DMS153 treated with DMSO at 0.1 percent for 48 hours (cell line): ENCODE data around the gene CNIH3.
"Not testable (repeated sequence)": the region's sequence is repeated elsewhere in the genome, so short reads cannot be mapped to it uniquely, and the experiment has no call there.

Experiments
- DNase-seq: peaks from one replicate; lab custom pipeline; 2025; ENCODE audit not compliant: unreplicated experiment; lab: John Stamatoyannopoulos, UW

The CNIH3 gene

DNA sequence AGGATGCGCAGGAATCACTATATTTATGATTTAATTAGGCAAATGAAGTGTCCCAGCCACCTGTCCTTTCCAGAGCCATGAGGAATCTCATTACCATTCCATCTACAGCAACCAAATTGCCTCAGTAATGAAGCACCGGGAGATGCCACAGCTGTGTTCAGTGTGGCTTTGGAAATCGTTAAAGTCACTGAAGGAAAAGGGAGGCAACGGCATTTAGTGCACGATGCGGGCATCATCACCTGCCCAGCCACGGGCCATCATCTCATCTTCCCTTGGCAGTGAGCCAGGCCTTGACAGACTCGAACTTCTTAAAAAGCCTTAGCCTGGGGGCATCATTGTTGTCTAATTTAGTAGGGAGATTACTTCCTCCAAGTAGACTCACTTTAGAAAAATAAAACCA is 67.8 kb downstream of the CNIH3 start:
- DNase-seq: no peak

DNA sequence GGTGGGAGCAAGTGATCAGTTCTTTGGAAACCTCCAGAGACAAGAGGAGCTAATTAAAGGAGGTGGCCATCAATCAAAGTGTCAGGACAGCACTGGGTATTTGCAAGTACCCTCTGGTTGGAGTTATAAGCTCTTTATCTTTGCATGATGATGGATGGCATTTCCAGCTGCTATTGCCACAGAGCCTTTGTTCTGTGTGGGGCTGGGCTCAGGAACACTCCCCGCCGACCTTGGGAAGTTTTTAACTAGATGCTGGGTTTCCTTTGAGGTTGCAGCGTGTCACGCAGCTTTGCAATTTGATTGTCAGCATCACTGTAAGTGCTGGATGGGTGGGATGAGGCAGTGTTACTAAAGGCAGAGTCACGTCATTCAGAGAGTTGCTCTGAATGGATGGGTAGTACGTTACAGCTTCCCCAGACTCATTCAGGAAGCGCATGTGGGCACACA is 68.9 kb downstream of the CNIH3 start:
- DNase-seq: no peak

DNA sequence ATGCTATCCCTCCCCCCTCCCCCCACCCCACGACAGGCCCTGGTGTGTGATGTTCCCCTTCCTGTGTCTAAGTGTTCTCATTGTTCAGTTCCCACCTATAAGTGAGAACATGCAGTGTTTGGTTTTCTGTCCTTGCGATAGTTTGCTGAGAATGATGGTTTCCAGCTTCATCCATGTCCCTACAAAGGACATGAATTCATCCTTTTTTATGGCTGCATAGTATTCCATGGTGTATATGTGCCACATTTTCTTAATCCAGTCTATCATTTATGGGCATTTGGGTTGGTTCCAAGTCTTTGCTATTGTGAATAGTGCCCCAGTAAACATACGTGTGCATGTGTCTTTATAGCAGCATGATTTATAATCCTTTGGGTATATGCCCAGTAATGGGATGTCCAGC is 70.0 kb downstream of the CNIH3 start:
- DNase-seq: not testable (repeated sequence)

DNA sequence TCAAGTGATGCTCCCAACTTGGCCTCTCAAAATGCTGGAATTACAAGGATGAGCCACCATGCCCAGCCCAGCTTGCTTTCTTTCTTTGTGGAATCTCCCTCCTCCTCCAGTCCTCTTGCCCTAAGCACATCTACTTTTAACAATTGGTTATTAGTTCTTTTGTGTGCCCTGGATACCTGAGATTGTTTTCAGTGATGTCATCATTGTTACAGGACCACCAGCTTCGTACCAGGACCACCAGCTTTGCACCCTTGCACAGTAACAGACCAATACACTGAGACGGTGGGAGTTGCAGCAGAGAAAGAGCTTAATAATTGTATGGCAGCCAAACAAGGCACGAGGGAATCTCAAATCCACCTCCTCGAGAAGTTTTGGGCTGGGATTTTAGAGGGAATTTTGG is 71.3 kb downstream of the CNIH3 start:
- DNase-seq: no peak

DNA sequence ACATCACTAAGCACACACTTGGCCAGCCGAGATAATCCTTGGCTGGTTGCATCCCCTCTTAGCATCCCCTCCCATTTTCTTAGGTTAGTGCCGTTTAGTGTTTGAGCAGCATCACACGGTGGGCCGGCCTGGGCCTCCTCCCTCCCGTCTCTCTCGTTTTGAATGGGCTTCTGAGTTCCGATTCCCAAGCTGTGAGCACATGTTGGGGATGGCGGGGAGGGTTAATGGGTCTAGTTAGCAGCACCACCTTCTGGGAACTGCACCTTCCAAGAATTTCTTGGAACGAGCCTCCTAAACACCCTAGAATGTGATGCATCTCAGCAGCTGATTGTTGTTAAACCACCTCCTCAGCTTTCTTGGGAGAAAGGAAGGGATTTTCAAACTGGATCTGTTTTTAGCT is 73.3 kb downstream of the CNIH3 start:
- no peak for DNase-seq

DNA sequence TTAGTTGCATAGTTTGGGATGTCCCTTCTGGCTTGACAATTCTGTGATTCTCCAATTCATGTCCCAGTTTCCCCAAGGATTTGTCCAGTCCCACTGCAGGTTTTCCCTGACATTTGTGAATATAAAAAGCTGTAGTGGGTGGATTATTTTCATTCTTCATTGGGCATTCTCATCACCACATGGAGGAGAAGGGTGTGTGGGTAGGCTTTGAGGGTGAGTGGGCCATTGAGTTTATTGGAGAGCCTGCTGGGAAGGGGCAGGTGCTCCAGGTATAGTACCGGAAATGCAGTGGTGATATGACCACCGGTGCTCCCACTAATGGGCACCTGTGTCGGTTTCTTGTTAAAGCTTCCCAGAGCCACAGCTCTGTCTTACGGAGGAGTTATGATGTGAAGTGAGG is 74.5 kb downstream of the CNIH3 start:
- no peak for DNase-seq

DNA sequence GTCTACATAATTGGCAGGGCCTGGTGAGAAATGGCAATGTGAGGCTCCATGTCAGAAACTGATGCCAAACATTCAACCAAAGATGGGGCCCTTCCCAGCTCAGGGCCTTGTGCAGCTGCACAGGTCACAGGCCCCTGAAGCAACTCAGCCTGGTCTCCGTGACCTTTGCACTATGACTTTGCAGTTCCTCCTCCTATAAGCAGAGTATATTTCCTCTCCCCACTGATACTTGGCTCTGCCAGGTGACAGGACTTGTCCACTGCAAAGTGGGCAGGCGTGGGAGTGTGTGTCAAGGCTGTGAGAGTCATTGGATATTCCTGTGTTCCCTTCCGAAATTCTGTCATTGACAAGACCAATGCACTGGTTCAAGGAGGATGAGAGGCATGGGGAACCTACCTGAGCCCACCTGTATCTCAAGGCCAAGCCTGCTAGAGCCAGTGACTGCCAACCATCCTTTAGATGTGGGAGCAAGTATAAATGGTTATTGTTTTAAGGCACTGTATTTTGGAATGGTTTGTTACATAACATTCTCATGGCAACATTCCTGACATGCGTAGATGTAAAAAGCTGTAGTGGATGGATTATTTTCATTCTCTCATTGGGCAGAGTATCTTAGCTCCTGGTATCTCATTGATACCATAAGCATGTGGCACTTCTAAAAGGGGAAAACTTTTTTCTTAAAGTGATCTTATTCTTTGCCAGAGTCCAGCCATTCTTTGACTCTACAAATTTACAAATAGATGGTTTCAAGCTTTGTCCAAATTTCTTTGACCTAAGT is 75.2 kb downstream of the CNIH3 start:
- no peak for DNase-seq

DNA sequence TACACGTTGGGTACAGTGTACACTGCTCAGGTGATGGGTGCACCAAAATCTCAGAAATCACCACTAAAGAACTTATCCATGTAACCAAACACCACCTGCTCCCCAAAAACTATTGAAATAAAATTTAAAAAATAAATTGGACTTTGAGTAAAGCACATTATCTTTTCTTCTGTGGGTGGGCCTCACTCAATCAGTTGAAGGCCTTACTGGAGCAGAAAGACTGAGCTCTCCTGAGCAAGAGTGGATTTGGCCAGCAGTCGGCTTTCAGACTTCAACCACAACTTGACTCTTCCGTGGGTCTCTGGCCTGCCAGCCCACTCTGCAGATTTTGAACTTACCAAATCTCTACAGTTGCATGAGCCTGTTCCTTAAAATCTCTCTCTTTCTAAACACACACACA is 78.9 kb downstream of the CNIH3 start:
- DNase-seq: no peak

DNA sequence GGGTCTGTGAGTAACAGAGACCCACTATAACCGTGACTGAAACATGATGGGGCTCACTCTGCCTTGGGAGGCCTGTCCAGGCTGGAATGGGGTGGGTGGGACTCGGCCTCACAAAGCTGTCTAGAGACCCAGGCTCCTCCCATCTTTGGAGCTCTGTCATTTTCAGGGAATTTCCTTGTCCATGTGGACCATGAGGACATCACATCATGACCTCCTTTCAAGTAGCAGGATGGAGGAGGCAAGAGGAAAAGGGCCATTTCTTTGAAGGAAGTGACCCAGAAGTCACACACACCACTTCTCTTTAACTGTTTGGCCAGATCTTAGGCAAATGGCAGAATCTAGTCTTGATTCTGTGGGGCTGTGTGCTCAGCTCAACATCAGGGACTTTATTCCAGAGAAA is 79.9 kb downstream of the CNIH3 start:
- DNase-seq: no peak

DNA sequence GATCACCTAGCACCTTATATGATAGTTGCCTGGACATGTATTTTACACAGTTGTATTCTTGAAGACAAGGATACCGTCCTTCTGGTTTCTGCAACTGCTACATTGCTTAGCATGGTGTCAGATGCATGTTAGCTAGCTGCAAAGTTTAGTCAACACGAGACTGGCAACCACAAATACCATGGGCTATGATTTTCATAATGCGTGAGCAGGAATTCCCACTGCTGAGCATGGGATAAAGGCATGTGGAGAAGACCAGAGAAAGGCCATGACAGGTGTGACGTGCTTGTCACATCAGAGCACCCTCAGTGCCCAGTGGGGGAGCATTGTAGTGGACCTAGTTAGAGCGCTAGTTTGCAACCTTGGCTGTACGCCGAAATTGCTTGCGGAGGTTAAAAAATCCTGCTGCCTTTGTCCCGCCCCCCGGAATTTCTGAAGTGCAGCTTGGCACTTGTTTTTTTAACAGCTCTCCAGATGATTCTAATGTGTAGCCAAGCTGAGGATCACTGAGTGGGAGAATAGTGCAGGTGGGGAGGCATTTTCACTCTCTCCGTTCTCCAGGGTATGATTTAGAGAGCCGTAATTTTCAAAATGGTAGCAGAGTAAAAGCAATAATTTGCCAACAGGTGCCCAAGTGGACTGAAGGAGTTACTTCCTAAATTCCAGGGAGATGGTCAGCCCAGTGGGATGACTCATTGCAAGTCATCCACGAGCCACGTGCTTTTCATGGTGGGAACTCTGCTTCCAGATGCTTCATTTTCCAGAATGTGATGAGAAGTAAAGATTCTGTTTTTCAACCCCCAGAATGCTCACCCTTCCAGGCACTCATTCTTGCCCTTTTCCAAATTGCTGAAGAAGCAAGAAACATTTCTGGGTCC is 81.0 kb downstream of the CNIH3 start:
- no peak for DNase-seq

DNA sequence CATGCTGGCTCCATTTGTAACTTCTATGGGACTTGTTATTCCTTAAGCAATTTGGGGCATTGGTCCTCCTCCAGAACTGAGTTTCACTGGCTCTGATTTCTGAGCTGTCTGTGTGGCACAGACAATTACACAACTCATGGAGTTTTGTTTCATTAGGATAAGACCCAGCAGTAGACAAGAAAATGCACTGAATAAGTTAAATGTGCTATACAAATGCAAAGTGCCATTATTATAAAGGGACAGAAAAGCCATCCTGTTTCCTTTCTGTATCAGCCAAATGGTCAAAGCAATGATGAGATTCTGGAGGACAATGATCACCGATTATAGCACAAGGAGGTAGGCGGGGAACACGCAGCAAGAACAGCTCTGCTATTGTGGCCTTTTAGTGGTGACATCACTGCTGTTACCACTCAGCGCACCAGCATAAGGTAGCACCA is 81.9 kb downstream of the CNIH3 start:
- DNase-seq: no peak

DNA sequence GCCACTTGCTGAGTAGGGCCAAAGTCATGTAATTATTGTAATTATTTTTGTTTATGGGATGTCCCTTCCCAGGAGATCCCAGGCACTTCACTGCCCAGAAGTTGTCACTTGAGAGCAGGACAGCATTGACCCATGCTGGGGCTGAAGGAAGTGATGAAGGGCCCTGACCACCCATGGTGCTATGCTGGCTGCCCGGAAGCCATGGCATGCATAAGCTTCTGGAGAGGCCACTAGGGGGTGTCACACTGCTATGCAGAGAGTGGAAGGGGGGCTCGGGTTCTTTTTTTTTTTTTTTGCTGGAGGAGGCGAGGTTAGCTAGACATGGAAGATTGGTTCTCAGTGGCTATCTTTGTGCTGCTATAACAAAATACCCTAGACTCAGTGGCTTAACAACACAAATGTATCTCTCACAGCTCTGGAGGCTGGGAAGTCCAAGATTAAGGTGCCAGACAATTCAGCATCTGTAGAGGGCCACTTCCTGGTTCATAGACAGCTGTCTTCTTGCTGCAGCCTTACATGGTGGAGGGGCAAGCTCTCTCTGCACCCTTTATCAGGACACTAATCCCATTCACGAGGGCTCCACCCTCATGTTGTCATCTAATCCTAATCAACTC is 84.9 kb downstream of the CNIH3 start:
- no peak for DNase-seq

DNA sequence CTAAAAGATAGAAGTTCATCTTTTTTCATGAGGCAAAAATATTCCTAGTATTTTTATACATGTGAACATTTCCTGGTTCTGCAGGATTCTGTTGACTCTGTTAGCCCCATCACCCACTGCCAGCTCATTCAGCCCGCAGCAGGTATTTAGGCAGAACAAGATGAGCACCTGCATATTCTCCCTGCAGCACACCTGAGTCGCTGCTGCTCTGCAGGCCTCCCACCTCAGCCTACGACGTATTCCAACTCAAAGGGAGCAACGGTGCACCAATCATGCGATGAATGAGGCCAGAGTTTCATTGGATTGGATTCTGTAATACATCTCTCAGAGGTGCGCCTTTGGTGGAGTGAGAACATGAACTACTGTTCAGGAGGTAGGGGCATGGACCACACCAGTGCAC is 87.6 kb downstream of the CNIH3 start:
- DNase-seq: no peak

DNA sequence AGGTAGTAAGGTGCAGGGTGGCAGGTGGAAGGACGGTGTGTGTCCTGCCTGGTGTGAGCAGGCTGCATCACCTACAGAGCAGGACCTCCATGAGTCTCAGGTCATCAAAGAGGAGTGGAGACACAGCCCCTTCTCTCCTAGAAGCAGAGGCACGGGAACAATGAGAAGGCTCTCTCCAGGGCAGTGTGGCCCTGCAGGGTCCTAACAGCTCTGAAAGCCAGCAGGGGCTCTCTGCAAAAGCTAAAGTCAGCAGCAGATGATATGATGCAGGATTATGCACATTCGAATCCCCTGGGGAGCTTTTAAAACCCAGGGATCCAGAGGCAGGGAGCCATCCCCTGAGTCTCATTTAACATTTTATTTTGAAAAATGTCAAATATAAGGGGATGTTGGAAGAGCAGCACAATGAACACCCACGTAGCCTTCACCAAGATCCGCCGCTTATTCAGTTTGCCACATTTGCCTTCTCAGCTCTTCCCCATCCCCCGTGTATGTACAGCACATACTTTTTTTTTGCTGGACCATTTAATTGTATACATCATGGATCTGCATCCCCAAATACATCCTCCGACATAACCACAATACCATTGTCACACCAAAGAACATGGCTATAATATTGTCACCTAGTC is 88.1 kb downstream of the CNIH3 start:
- DNase-seq: no peak

DNA sequence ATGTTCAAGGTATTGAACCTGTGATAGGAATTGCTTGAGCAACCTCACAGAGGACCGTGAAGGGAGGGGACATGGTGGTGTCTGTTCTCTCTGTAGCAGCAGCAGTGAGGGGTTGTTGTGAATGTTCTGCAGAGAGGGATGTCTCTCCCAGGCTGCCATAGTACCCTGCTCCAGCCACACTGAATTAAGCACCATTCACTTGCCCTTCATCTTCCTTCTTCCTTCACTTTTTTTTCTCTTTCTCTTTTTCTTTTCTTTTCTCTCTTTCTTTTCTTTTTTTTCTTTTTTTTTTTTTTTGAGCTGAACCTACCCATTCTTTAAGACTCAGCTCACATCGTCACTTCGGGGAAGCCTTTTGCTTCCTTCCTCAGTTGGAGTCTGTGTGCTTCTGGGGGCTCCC is 89.5 kb downstream of the CNIH3 start:
- DNase-seq: no peak

DNA sequence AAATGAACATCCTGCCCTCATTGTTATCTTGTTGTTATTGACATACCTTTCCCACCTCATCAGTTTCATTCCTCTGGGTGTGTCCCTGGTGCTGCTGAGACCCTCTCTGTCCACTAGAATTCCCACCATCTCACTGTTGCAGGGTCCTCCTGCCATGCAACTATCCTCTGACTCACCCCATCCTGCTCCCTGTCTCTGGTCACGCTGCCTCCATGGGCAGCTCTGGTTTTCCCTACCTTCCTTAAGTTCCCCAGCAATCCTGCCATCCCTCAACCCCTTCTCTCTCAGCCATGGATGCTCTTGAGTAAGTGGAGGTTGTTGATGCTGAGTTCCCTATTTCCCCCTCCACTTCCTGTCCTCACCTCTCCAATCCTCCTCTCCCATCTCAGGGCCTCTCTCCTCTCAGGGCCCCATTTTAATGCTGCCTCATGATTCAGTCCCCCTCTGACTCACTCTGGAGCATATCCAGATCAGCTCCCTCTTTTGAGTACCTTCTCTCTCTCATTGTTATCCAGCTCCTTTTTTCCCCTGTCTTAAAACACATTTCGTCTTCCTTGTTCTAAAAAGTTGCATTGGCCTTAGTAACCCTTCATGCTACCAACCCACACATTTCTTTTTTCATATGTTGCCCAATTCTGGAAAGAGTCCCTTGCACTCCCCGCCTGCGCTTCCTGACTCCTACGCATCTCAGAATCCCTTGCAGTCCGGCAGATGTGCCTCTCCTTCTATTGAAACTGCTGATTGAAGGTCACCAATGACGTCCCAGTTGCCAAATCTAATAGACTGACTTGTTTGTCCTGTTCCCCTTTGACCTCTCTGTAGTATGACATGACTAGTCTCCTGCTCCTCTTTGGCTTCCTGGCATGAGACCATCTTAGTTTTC is 92.0 kb downstream of the CNIH3 start:
- DNase-seq: no peak

DNA sequence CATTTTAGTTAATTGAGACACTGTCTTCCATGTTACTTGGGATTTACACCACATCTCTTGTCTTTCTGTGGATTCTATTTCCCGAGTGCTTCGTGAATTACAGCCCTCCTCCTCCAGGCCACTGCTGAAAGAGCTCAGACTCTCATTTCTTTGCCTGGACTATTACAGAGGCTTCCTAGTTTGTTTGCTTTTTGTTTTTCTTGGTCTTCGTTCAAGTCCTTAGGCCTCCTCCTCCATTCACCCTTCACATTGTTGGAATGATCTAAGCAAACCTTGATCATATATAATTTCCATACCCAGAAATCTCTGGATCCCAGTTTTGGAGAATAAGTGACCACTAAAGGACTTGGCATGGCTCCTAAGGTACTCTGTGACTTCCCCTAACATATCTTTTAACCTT is 94.1 kb downstream of the CNIH3 start:
- DNase-seq: no peak

DNA sequence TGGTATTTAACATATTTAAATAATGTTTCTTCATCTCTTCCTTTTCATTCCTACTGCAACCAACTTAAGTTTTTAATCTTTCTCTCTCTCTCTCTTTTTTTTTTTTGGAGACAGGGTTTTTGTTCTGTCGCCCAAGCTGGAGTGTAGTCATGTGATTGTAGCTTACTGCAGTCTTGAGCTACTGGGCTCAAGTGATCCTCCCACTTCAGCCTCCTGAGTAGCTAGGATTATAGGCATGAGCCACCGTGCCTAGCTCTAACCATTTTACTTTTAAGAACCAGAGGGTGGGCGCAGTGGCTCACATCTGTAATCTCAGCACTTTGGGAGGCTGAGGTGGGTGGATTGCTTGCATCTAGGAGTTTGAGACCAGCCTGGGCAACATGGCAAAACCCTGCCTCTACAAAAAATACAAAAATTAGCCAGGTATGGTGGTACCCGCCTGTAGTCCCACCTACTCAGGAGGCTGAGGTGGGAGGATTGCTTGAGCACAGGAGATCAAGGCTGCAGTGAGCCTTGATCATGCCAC is 95.2 kb downstream of the CNIH3 start:
- not testable (repeated sequence) for DNase-seq

DNA sequence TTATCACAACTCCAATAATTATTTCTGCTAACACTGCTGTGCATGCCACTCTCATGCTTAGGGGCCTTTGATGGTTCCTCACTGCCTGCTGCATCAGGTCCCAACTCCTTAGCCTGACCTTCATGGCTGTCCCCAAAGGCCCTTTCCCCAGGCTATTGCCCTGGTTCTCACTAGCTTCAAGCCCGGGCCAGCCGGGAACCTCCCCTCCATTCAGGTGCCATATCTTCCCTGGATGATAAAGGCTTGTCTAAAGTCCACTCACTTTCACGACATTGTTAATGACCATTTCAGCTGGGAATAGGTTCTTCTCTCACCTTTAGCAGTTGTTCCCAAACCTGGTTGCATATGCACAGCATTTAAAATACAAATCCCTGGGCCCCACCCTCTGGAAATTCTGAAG is 95.8 kb downstream of the CNIH3 start:
- DNase-seq: no peak

DNA sequence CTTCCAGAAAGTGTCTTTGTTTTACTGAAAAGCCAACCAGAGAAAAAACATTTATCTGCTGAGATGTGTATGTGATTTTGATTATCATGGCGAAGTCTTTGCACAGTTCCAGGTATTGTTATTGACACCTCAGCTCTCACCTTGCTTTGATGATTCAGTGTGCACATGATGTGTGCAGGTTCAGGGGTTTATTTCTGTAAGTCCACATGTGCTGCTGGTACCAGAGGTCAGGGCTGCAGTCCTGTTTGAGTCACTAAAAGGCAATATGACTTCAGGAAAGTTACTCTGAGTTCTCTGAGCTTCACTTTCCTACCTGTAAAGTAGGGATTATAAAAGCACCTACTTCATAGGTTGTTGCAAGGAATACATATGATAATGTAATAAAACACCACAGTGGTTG is 97.1 kb downstream of the CNIH3 start:
- DNase-seq: no peak
